Uterus (tissue), 4 donors: ENCODE results near the gene PCK1. TPM values are rescaled to one million over a fixed set of nuclear protein-coding genes. Genes with fewer than 3 reads are reported as not detected.

Experiments used
- DNase-seq, 2 donors: peaks; one replicate each; pipeline ENCODE4 v3.0.0-alpha.2; 2019 to 2020
- H3K27ac ChIP-seq, 2 donors: fragments of 200-600 bp; sonication (generic); 1 replicate in 1 of 2; 2 replicates in 1 of 2; pipeline ENCODE4 v1.5.1; 2016 to 2018
- H3K27me3 ChIP-seq, 2 donors: fragments of 200-600 bp; sonication (generic); one replicate each; pipeline ENCODE4 v1.5.1; 2018 to 2019; ENCODE audit warnings: control low read depth in 1 of 2
- H3K36me3 ChIP-seq, 2 donors: fragments of 200-600 bp; sonication (generic); one replicate each; pipeline ENCODE4 v1.5.1; 2019; ENCODE audit warnings: control low read depth in 1 of 2
- H3K4me1 ChIP-seq, 2 donors: fragments of 200-600 bp; sonication (generic); one replicate each; pipeline ENCODE4 v1.5.1; 2018 to 2019; ENCODE audit warnings: control low read depth in 1 of 2
- H3K4me3 ChIP-seq, 2 donors: fragments of 200-600 bp; sonication (generic); 1 replicate in 1 of 2; 2 replicates in 1 of 2; pipeline ENCODE4 v1.5.1; 2018 to 2019; ENCODE audit warnings: mild to moderate bottlenecking in 1 of 2
- H3K9me3 ChIP-seq, 2 donors: fragments of 200-600 bp; sonication (generic); one replicate each; pipeline ENCODE4 v1.5.1; 2019; ENCODE audit warnings: control low read depth in 1 of 2
- POLR2A ChIP-seq, 2 donors: fragments of 450-650 bp; IDR thresholded peaks; one replicate each; pipeline ENCODE4 v1.6.1; 2016; ENCODE audit warnings: antibody characterized with exemption in 2 of 2, mild to moderate bottlenecking in 1 of 2, moderate library complexity in 1 of 2
- intact Hi-C: fragments of 100-400 bp; cut with DNase I; formaldehyde crosslinking; loops from one replicate; pipeline ENCODE4 v1.15.1; 2023; ENCODE audit warnings: low total_unique reads
- total RNA-seq, 4 donors: library from RNA; depleted of rRNA in 3 of 4; stranded (reverse); fragments of >200 nt in 3 of 4; gene quantifications; one replicate each; pipeline versions ENCODE4 v1.1.0 to v1.2.4, GENCODE V29; 2014 to 2023
- TF ChIP-seq, protein P1 (sequence below), 4 experiments: fragments of 200-600 bp in 2 of 4; fragments of 450-650 bp in 2 of 4; sonication (generic) in 2 of 4; IDR thresholded peaks; one replicate each; pipeline ENCODE4 v1.5.1; 2016 to 2019; ENCODE audit warnings: antibody characterized with exemption in 4 of 4, mild to moderate bottlenecking in 2 of 4, moderate library complexity in 1 of 4
- donor health status: DM: yes; HTN: yes; CAD: no.

The PCK1 gene
- total RNA-seq, 4 donors from 2014 or later: 0.26 to 1.8 (median 1.4) TPM; not detected in 1

DNA sequence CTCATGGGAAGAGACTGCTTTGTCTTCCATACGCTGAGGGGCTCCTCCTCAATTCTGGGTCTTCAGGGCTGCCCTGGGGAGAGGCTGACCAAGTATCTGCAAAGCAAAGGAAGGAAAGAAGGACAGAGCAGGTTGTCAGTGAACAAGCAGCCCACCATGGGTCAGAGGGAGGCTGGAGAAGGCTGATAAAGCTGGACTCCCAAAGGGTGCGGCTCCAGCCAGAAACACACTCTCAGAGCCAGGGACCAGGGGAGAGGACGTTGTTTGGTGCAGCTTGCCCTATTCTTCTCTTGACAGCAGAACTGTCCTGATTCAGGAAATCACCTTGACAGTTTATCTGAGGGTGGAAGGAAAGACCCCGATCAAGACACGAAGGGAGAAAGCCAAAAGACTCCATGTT is 25.6 kb upstream of the PCK1 start:
- TF ChIP-seq, protein P1, sequence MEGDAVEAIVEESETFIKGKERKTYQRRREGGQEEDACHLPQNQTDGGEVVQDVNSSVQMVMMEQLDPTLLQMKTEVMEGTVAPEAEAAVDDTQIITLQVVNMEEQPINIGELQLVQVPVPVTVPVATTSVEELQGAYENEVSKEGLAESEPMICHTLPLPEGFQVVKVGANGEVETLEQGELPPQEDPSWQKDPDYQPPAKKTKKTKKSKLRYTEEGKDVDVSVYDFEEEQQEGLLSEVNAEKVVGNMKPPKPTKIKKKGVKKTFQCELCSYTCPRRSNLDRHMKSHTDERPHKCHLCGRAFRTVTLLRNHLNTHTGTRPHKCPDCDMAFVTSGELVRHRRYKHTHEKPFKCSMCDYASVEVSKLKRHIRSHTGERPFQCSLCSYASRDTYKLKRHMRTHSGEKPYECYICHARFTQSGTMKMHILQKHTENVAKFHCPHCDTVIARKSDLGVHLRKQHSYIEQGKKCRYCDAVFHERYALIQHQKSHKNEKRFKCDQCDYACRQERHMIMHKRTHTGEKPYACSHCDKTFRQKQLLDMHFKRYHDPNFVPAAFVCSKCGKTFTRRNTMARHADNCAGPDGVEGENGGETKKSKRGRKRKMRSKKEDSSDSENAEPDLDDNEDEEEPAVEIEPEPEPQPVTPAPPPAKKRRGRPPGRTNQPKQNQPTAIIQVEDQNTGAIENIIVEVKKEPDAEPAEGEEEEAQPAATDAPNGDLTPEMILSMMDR (IDR thresholded peaks at IDR 0.05): no peak
- no peak for TF ChIP-seq POLR2A (IDR thresholded peaks at IDR 0.05)
- Histone ChIP-seq H3K27ac (no peak overlapping the region), H3K9me3 (peaks cover 0 to 7% of the 10 kb centered on the region in 2 donors), H3K4me1 (no peaks in the 10 kb centered on the region), H3K27me3 (no peaks in the 10 kb centered on the region), H3K4me3 (no peak overlapping the region), H3K36me3 (no peaks in the 10 kb centered on the region)
- no peak for DNase-seq
- intact Hi-C loops: no loop called here

DNA sequence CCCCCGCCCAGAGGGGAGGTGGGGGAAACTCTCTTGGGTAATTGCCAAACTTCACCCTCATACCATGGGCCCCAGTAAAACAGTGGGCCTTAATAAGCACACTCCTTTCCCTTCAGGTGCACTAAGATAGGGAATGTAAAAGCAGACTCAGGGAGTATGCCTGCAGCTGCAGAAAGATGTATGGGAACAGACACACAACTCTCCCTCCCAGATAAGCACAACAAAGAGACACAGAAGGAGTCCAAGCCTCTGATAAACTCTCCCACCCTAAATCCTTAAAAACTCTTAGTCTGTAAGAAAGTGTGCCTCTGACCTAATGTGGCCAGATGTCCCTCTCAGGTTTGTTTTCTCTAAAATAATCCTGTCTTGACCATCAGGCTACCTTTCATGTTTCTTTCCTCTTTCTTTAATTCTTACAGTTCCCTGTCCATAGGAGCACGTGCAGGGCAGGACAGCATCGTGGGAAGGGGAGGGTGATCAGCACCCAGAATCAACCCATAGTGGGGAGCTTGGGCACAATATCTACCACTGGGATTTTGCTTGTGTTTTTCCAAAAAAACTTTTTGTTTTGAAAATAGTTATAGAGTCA is 24.7 kb upstream of the PCK1 start:
- no peak for DNase-seq
- Histone ChIP-seq H3K4me3 (no peak overlapping the region), H3K4me1 (no peaks in the 10 kb centered on the region), H3K27ac (no peak overlapping the region), H3K27me3 (no peaks in the 10 kb centered on the region), H3K9me3 (peaks cover 0 to 7% of the 10 kb centered on the region in 2 donors), H3K36me3 (no peaks in the 10 kb centered on the region)
- intact Hi-C loops: no loop called here
- TF ChIP-seq, protein P1 (IDR thresholded peaks at IDR 0.05): no peak
- no peak for TF ChIP-seq POLR2A (IDR thresholded peaks at IDR 0.05)

DNA sequence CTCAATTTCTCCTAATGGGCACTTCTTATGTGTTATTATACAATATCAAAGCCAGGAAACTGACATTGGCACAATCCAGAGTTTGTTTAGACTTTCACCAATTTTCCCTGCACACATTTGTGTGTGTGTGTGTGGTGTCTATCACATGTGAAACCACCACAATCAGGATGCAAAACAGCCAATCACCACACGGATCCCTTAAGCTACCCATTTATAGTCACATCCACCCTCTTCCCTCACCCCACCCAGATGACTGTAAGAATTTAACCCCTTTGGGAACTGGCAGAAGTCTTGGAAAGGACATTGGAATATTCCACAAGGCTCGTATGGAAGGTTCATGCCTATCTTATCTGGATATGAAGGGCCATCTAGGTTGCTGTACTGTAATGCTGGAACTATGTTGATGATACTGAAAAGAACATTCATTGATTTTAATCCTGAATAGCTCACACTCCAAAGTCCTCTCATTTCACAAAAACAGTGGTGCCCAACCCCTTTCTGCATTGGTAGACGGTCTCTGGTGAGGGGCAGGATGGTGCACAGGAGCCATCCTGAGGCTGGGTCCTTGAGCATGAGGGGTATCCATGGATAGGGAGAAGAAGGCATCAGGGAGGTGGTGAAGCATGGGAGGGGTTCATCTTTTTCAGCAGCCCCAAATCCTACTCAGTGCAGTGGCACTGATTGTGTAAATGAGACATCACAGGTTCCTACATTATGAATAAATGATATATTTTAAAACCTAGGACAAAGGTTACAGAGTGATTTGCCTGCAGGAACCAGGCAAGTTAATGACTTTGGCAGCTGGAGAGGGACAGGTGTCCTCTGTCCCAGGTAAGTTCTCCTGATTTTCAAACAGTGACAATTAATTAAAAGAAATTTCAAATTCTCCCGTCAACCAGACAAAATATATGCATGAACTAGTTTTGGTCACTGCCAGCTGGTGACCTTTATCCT is 23.9 kb upstream of the PCK1 start:
- Histone ChIP-seq H3K4me1 (no peaks in the 10 kb centered on the region), H3K27me3 (no peaks in the 10 kb centered on the region), H3K27ac (no peak overlapping the region), H3K9me3 (peaks cover 0 to 7% of the 10 kb centered on the region in 2 donors), H3K36me3 (no peaks in the 10 kb centered on the region), H3K4me3 (no peak overlapping the region)
- TF ChIP-seq, protein P1 (IDR thresholded peaks at IDR 0.05): no peak
- TF ChIP-seq POLR2A (IDR thresholded peaks at IDR 0.05): no peak
- intact Hi-C loops: no loop called here
- no peak for DNase-seq

DNA sequence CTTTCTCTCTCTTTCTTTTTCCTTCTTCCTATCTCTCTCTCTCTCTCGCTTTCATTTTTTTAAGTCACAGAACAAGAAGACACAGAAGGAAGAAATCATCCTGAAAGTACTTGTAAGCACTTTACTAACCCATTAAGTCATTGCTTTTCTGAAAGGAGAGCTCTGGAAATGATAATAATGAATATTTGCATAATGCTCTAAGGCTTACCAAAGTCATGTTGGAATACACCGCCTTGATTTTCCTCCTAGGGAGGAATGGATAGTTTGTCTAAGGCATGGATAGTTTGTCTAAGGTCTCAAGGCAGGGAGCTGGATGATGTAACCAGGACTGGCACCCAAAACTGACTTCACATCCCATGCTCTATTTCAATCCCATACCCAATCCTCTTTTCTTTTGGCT is 23.1 kb upstream of the PCK1 start:
- DNase-seq: no peak
- H3K4me1 ChIP-seq: no peaks in the 10 kb centered on the region
- H3K9me3 ChIP-seq: peaks cover 0 to 7% of the 10 kb centered on the region in 2 donors
- H3K27ac ChIP-seq: no peak overlapping the region
- no peaks in the 10 kb centered on the region for H3K27me3 ChIP-seq
- intact Hi-C loops: no loop called here
- no peak overlapping the region for H3K4me3 ChIP-seq
- no peak for TF ChIP-seq POLR2A (IDR thresholded peaks at IDR 0.05)
- TF ChIP-seq, protein P1 (IDR thresholded peaks at IDR 0.05): no peak
- H3K36me3 ChIP-seq: no peaks in the 10 kb centered on the region

DNA sequence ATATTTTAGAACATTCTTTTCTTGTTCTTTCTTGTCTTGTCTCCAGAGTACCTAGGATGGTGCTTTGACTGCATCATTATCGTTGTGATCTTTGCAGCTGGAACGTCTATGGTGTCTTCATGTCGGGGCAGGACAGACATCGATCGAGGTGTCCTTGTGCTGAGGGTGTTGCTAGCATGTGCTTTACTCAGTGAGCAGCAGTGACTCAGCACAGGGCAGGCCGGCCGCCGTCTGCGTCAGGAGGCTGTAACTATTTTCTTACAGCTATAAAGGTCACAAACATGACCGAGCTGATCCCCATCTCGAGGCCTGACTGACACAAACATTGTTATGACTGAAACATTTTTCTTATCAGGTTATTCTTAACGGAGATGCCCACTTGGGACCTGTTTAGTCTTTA is 21.0 kb upstream of the PCK1 start:
- intact Hi-C loops: no loop called here
- no peak for DNase-seq

More for the DNA sequence above, 21.0 kb upstream of the PCK1 start:
- Histone ChIP-seq H3K27ac (no peak overlapping the region), H3K36me3 (no peaks in the 10 kb centered on the region), H3K4me1 (no peaks in the 10 kb centered on the region), H3K27me3 (no peaks in the 10 kb centered on the region), H3K4me3 (no peak overlapping the region), H3K9me3 (peaks cover 0 to 7% of the 10 kb centered on the region in 2 donors)
- TF ChIP-seq, protein P1 (IDR thresholded peaks at IDR 0.05): no peak
- TF ChIP-seq POLR2A (IDR thresholded peaks at IDR 0.05): no peak
